GM18517 (cell line): ENCODE measurements around the gene NCOA5.

Experiments
- ATAC-seq: cut with Tn5 transposase; IDR thresholded peaks from one replicate; pipeline ENCODE4 v1.9.1; 2021; ENCODE audit warnings: mild to moderate bottlenecking, moderate library complexity; ENCODE audit not compliant: unreplicated experiment

NCOA5 gene

DNA sequence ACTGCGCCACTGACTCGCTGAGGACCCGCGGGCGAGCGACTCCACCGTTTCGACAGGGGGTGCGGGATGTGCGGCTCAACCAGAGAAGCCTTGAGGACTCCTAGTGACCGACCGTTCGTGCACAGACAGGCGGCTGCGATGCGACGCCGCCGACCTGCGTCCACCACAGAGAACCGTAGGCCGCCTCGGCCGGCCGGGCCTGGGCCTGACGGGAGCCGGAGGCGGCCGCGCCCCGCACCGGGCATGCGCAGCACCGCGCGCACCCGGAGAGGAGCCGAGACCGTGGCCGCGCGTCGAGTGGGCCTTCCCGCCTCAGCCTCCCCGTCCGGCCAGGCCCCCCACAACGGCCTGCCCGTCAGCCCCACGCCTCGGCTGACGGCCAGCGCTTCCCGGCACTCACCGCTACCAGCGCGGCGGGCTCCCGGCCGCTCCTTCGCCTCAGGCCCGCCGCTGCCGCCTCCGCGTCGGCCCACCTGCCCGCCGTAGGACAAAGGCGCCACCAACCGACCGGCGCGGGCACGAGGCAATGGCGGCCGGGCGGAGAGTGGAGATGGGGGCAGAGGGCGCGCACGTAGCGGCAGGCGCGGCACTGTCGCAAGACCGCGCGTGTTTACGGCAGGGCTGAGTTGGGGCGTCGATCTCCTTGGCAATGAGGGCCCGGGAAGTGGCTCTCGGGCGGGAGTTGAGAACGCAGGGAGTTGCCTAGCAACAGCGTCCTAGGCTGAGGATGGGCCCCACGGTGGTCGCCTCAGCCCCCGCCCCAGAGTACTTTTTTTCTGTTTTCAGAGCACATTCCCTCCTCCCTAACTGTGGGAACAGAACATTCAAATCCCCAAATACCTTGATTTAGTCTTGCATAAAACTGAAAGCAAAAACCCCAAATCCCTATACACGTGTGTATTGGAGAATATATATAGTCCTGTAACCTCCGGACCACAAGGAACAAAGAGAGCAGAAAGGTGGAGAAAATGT lies at the start of gene NCOA5:
TSS of gene NCOA5 (minus strand) at position 546 of the 972 bp plus-strand sequence. CDS start 10,538 bp downstream, outside the sequence.
- ATAC-seq = peak; percentile 85

GRCh38 chr20:46139266-46139889 lies 49.6 kb upstream of the NCOA5 start:
- ATAC-seq = no peak

DNA sequence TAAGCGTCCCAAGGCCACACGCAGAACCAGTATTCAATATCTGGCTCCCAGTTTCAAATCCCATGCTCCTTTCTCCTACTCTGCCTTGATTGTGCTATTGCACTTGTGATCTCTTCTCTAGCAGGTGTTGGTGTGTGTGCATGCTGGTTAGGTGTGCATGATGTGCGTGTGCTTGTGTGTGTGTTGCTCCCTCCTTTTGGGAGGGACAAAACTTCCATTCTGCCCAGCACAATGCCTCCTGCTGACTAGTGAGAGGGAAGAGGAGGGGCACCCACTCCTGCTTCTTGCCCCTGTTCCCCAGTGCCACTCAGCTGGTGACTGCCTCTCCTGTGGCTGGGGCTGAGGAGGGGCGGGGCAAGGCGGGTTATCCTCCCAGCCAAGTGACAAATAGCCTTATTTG lies 48.1 kb upstream of the NCOA5 start:
- ATAC-seq = no peak

DNA sequence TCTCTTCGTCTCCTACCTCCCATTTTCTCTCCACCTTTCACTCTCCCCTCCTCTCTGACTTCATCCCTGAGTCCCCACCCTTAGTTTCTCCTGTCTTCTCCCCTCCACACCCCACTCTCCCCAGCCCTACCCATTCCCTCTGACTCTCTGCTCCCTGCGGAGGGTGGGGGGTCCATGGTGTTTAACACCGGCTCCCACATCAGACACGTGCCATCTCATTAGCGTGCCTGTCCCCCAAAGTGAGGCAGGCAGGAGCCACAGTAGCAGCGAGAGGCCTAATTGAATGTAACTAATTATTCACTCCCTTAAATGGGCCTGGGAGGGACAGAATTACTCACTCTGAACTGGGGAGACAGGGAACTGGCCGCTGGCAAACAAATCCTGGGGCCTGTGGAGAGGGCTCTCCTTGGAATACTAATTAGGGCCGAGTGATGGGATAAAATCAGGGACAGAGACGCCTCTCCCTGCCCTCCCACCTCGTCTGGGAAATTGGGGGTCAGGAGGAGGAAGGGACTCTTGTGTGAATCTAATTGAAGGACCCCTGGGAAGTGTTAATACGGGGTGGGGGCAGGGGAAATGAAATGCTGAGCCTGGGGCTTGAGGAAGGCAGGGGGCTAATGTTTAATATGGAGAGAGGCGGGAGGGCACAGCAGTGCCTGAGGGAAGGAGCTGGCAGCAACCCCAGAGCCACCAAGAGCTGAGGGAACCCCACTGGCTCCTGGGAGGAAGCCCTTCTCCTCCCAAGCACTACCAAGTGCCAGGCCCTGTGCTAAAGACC lies 46.3 kb upstream of the NCOA5 start:
- no peak for ATAC-seq

GRCh38 chr20:46134716-46135115 lies 45.0 kb upstream of the NCOA5 start:
- ATAC-seq = no peak

GRCh38 chr20:46133886-46134654 lies 44.3 kb upstream of the NCOA5 start:
- ATAC-seq = no peak

DNA sequence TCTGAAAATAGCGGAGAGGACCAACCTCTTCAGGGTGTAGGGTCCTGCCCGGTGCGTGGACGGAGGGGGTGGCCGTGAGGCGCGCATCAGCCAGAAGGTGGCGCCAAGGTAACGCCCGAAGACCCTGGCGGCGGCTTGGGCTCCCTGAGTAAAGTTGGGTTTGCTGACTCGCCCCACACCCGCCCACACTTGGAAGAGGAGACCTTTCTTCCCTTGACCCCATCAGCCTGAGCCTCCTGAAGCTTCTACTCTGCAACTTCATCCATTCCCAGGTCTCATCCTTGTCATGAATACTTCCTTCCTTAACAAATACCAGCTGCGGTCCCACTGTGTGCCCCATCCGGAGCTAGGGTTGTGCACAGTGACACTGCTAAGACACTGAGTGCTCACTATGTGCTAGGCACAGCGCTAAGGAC lies 43.0 kb upstream of the NCOA5 start:
- no peak for ATAC-seq

DNA sequence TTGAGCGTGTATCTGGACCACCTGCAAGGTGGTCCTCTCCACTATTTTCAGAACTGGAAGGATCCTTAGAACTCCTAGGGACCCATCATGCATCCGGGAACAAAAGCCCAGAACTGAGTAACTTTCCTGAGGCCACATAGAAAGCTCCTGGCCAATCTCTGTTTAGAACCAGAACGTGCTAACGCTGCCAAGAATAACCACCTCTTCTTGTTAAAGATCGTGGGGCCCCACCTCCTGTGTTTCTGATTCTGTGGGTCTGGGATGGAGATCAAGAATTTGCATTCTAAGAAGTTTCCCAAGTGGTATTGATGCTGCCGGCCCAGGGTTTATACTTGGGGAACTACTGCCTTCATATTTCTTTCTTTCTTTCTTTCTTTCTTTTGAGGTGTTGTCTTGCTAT lies 41.6 kb upstream of the NCOA5 start:
- ATAC-seq = no peak

DNA sequence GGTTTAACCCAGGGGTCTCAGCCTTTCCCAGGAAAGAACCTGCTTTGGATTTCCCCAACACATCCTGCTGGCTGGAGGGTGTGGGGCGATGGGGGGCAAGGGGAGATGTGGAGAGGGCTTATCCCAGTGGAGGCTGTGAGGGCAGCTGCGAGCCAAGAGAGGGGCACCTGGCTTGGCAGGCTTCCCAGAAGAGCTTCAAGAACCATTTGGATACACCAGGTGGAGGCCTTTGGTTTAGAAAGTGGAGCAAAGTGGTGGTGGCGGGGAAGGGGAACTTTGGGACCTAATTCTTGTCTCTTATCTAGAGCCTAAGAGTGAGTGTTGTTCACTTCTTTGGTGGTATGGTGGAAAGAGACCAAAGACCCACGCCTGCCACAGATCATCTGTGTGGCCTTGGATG lies 40.8 kb upstream of the NCOA5 start:
- ATAC-seq = no peak

- ATAC-seq = no peak
These were observed 40.3 kb upstream of the NCOA5 start for GRCh38 chr20:46129955-46130481.

- no peak for ATAC-seq
These were observed 38.8 kb upstream of the NCOA5 start for GRCh38 chr20:46128310-46129151.

DNA sequence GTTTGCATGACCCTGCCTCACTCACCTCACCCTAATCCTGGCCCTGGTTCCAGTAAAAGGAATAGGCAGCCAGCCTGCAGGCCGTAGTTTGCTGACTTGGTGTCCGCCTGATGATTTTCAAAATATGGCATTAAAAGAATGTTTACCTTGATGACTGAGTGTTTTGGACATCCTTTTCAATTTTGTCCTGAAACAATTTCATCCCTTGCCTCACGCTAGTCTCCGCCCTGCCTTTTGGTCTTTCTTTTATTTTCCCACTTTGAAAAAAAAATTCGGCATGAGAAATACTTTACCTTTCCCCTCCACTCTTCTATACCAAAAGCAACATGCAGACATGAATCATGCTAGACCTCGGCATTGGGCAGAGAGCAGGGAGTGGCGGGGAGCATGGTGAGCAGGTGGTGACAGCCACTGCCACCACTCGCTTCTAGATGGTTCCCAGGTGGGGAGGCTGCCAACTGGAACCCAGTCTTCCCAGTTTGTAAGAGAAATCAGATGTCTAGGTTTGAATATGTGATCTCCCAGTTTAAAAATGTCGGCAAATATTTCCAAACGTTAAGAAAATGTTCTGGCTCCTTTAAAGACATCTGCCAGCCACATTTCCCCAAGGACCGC lies 37.7 kb upstream of the NCOA5 start:
- ATAC-seq = no peak

DNA sequence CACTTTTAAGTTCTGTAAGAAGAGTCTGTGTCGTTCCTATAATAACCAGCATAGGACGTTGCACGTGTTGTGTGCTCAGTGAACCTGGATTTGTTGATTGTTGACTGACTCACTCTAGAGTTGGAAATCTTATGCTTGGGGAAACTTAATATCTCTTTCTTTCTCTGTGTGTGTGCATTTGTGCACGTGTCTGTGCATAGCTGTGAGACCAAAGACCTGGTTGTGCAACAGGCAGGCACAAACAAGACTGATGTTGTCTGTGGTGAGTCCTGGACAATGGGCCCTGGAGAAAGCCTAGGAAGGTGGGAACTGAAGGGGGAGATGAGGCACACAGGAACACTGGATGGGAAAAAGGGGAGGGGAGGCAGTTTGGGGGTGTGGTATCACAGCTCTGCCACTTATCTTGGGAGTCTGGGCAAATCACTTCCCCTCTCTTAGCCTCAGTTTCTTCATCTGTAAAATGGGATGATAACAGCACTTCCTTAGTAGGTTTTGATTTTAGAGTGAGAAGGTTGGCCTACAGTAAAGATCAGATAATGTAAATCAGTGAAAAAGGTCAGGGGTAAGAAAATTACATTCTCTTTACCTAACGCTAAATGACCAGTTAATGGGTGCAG lies 36.8 kb upstream of the NCOA5 start:
- ATAC-seq = no peak

DNA sequence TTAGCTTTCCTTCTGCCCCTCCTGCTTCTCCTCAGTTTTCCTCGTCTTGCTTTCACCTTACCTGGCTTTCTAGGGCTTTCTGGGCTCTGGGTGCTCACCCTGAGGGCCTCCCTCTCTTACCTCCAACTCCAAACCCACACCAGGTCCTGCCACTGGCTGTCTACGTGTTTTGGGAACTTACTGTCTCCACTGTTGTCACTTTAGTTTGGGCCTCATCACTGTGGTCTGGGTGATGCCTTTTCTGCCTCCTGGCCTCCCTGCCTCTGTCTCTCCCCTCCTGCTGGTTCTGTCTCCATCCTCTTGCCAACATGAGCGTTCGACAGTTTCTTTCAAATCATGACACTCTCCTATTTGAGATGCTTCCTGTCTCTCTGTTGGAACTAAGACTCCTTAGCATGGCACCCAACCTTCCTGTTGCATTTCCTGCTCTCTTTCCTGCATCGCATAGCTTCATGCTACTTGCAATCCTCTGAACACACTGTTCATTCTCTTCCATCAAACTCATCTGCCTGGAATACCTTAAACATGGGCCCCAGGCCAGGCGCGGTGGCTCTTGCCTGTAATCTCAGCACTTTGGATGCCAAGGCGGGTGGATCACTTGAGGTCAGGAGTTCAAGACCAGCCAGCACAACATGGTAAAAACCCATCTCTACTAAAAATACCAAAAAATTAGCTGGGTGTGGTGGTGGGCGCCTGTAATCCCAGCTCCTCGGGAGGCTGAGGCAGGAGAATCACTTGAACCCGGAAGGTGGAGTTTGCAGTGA lies 33.9 kb upstream of the NCOA5 start:
- ATAC-seq = no peak

GRCh38 chr20:46122516-46123481 lies 33.0 kb upstream of the NCOA5 start:
- no peak for ATAC-seq

DNA sequence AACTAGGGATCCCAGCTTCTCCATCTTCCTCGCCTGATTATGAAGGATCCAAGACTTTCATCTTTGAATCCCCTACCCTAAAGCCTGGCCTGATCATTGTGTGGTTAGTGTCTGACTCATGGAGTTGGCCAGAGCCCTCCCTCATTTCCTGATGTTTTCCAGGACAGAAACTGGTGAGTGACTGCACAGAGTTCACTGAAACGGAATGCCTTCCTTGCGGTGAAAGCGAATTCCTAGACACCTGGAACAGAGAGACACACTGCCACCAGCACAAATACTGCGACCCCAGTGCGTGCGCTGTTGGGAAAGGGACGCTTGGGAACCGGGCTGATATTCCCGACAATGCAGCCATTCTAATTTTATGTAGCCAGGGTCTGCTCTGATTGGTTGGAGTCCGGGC lies 32.3 kb upstream of the NCOA5 start:
- ATAC-seq = no peak
